ENCODE measurements around the gene SLC25A30.

Gene SLC25A30

DNA sequence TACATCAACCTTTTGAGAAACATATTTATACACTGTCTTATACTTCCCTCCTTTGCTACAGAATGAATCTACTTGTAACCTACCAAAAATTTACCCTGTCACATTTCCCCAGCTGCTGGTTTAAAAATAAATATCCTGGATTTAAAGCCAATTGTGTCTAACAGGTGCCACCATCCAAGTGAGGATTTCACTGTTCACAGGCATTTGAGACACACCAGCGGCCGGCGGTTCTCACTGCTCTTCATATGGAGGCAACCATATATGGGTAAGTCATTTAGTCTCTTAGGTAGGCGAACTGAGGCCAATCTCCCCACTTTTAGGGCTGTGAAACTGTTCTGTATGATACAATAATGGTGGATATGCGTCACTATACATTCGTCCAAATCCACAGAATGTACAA is 26.2 kb downstream of the SLC25A30 start:
- no peak for TF ChIP-seq SIN3A (IDR thresholded peaks at IDR 0.05; ENCODE audit: borderline replicate concordance, insufficient read depth, low read length)
- TF ChIP-seq POLR2AphosphoS5 (IDR thresholded peaks at IDR 0.05; ENCODE audit: low read depth, low read length) = no peak
- no peak for TF ChIP-seq FOXP2 (optimal IDR thresholded peaks at IDR 0.05; ENCODE audit: borderline replicate concordance, extremely low read depth, extremely low read length, insufficient read depth)
- no peak for TF ChIP-seq TAF1 (IDR thresholded peaks at IDR 0.05; ENCODE audit: borderline replicate concordance, insufficient read depth, low read length)
- TF ChIP-seq, protein P1, sequence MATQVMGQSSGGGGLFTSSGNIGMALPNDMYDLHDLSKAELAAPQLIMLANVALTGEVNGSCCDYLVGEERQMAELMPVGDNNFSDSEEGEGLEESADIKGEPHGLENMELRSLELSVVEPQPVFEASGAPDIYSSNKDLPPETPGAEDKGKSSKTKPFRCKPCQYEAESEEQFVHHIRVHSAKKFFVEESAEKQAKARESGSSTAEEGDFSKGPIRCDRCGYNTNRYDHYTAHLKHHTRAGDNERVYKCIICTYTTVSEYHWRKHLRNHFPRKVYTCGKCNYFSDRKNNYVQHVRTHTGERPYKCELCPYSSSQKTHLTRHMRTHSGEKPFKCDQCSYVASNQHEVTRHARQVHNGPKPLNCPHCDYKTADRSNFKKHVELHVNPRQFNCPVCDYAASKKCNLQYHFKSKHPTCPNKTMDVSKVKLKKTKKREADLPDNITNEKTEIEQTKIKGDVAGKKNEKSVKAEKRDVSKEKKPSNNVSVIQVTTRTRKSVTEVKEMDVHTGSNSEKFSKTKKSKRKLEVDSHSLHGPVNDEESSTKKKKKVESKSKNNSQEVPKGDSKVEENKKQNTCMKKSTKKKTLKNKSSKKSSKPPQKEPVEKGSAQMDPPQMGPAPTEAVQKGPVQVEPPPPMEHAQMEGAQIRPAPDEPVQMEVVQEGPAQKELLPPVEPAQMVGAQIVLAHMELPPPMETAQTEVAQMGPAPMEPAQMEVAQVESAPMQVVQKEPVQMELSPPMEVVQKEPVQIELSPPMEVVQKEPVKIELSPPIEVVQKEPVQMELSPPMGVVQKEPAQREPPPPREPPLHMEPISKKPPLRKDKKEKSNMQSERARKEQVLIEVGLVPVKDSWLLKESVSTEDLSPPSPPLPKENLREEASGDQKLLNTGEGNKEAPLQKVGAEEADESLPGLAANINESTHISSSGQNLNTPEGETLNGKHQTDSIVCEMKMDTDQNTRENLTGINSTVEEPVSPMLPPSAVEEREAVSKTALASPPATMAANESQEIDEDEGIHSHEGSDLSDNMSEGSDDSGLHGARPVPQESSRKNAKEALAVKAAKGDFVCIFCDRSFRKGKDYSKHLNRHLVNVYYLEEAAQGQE (IDR thresholded peaks at IDR 0.05; ENCODE audit: insufficient read depth in 1 of 2, low read depth in 2 of 2, low read length in 2 of 2) = no peak

DNA sequence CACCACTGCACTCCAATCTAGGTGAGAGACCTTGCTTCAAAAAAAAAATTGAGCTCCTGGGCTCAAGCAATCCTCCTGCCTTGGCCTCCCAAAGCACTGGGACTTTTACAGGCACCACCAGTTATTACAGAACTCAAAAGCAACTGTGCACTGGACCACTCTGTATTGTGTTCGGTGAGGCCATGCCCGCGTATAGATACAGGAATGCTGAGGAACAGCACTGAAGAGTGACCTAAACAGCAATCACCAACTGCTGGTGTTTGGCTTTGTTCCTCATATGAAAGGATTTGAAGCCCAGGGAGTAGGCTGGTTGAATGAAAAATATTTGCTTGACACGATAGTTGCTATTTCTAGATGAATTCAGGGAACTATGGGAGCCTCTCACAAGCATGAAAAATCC is 29.5 kb downstream of the SLC25A30 start:
- TF ChIP-seq POLR2AphosphoS5 (IDR thresholded peaks at IDR 0.05; ENCODE audit: low read depth, low read length) (no peak), FOXP2 (optimal IDR thresholded peaks at IDR 0.05; ENCODE audit: borderline replicate concordance, extremely low read depth, extremely low read length, insufficient read depth) (no peak), SIN3A (IDR thresholded peaks at IDR 0.05; ENCODE audit: borderline replicate concordance, insufficient read depth, low read length) (no peak), TAF1 (IDR thresholded peaks at IDR 0.05; ENCODE audit: borderline replicate concordance, insufficient read depth, low read length) (no peak)
- TF ChIP-seq, protein P1 (IDR thresholded peaks at IDR 0.05; ENCODE audit: insufficient read depth in 1 of 2, low read depth in 2 of 2, low read length in 2 of 2) = no peak

DNA sequence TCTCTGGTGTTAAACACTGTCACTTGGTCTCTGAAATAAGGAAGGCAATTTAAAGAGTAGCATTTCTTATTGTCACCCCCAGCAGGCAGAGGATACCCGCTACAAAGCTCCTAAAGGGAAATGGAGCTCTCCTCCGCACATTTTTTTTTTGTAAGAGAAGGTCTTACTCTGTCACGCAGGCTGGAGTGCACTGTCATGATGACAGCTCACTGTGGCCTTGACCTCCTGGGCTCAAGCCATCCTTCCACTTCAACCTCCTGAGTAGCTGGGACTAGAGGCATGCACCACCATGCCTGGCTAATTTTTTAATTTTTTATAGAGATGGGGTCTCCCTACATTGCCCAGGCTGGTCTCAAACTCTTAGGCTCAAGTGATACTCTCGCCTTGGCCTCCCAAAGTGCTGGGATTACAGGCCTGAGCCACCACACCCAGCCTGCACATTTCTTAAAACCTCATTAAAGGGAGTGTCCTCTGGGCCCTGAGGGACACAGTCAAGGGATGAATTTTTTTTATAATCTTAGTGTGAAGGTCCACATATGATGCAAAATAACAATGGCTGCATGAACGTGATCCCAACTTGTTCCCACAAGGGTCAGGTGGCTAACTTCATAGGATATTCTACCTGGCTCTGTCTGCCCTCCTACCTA is 32.1 kb downstream of the SLC25A30 start:
- no peak for TF ChIP-seq FOXP2 (optimal IDR thresholded peaks at IDR 0.05; ENCODE audit: borderline replicate concordance, extremely low read depth, extremely low read length, insufficient read depth)
- TF ChIP-seq POLR2AphosphoS5 (IDR thresholded peaks at IDR 0.05; ENCODE audit: low read depth, low read length) = no peak
- TF ChIP-seq, protein P1 (IDR thresholded peaks at IDR 0.05; ENCODE audit: insufficient read depth in 1 of 2, low read depth in 2 of 2, low read length in 2 of 2) = no peak
- TF ChIP-seq SIN3A (IDR thresholded peaks at IDR 0.05; ENCODE audit: borderline replicate concordance, insufficient read depth, low read length) = no peak
- no peak for TF ChIP-seq TAF1 (IDR thresholded peaks at IDR 0.05; ENCODE audit: borderline replicate concordance, insufficient read depth, low read length)

DNA sequence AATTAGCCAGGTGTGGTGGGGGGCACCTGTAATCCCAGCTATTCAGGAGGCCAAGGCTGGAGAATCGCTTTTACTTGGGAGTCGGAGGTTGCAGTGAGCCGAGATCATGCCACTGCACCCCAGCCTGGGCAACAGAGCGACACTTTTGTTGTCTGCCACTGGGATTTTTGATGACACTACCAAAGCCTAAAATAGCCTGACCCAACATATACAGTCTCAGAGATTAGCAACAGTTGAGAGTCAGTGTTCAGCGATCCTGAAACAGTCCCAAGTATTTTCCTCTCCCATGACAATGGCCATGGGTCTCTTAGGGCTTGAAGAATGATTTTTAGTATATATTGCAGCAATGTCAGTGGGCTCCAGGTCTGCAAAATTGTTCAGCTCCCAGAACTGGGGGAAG is 32.9 kb downstream of the SLC25A30 start:
- TF ChIP-seq SIN3A (IDR thresholded peaks at IDR 0.05; ENCODE audit: borderline replicate concordance, insufficient read depth, low read length) (no peak), POLR2AphosphoS5 (IDR thresholded peaks at IDR 0.05; ENCODE audit: low read depth, low read length) (no peak), TAF1 (IDR thresholded peaks at IDR 0.05; ENCODE audit: borderline replicate concordance, insufficient read depth, low read length) (no peak)
- TF ChIP-seq, protein P1 (IDR thresholded peaks at IDR 0.05; ENCODE audit: insufficient read depth in 1 of 2, low read depth in 2 of 2, low read length in 2 of 2) = no peak
